DMS79 (cell line): ENCODE data around the gene TSR2.
"Not testable (repeated sequence)": the region's sequence is repeated elsewhere in the genome, so short reads cannot be mapped to it uniquely, and the experiment has no call there.

Source experiments
- DNase-seq: peaks from one replicate; lab custom pipeline; 2025; lab: John Stamatoyannopoulos, UW

TSR2 gene

DNA sequence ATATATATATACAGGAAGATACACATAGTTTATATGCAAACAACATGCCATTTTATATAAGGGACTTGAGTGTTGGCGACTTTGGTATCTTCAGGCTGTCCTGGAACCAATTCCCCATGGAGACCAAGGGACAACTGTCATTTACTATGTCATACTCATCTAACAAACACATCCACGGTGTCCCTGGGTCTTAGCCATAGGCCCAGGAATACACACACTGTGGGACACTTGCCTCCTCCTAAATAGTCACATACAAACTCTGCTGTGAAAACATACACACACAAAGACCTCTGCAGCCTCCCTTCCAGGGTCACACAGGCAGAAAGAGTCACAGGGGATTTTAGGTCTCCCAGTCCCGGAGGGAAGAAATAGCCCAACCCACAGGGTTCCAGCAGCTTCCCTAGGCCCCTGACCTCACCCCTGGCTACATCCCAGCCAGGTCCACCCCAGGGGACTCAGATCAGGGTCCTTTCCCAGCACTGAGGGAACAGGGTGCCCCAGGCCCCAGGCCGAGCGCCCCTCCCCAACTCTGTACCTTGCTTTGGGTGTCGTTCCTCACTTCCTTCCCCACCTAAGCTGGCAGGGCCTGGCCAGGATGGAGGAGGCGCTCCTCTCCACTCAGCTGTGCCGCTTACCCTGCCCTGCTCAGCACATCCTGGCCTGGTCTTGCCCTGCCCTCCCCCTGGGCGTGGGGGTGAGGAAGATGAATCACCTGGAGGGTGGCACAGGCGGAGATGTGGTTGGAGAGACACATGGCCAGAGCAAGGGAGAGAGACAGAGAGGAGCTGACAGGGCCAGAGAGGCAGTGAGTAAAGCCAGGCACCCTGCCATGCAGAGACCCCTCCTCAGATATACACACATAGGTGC, 34.0 kb downstream of the TSR2 start:
- no peak for DNase-seq

DNA sequence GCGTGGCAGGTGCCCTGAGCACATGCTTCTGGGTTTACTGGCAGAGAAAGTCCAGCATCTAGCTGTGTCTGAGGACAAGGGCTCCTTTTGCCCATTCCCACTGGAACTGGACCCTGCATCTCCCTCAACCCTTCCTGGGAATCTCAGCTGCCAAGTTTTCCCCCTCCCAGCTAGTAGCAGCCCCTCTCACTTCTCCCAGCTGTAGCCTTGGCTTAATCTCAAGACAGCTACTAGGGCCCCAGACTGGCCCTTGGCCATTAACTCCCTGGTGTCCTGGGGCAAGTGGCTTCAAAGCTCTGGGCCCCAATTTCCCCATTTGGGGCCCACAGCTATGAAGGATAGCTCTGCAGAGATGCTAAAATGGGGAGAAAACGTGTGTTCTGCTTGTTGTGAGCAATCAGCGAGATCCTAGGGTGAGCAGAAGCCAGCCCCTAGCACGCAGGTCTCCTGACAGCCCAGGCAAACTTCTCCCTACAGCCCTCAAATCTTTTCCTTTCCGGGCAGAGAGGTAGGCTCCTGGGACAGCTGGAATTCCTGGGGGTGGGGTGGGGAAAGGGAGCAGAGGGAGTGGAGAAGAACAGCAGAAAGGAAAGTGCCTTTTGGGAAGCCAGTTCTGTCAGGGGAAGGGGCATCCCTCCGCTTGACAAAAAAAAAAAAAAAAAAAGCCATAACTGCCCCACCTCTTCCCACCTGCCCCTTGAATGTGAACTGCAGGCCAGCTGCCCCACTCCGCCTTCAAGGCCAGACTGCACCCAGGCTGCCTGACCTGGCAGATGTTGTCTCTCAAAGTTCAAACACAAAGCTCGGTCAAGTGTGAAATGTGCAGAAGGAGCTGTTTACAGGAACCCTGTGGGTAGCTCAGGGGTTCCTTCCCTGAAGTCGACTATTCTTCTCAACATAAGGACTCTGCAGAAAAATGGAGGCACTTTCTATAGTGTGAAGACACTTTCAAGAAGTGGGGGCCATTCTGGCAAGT, 39.2 kb downstream of the TSR2 start:
- peak; percentile 10 for DNase-seq

DNA sequence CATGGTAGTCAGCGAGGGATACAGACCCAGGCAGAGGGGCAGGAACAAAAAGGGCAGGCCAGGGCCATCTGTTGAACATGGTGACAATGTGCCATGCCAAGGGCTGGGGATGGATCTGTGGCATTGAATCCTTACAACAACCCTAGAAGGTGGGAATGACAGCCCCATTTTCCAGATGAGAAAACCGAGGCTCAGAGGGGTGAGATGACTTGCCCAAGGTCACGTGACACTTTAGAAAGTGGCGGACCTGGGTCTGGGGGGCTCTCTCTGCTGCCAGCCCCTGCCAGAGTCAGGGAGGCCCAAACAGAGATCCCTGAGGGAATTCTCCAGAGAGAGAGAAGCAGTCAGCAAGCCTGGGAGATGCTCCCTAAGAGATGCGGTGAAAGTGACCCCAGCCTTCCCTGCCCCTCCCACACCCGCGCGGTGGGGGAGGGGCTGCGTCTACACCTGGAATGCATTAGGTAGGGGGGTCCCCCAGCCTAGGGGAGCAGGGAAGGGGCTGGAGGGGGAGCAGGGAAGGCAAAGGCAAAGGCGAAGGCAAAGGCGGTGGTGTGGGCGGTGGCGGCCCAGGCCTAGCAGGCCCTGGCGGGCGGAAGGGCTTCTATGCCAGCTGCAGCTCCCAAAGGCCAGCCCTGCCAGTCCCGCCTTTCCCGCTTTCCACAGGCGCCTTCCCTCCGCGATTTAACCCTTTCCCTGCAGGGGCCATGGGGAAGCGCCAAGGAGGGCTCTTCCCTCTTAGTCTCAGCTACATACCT, 42.8 kb downstream of the TSR2 start:
- DNase-seq: no peak

DNA sequence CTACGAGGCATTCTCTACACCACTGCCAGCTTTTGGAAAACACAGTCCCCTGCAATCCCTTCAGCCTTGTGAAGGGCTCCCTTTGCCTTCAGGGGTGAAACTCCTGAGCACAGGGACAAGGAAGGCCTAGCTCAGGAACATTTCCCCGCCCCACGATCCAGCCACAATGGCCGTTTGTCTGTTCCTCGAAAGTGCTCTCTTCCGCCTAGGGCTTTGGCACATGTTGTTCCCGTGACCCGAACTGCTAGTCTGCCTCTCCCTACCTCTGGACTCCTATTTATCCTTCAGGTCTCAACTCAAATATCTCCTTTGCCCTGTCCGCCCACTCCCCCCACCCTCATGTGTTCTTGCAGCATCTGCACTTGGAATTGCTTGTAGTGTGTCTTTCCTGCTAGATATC, 43.7 kb downstream of the TSR2 start:
- no peak for DNase-seq

DNA sequence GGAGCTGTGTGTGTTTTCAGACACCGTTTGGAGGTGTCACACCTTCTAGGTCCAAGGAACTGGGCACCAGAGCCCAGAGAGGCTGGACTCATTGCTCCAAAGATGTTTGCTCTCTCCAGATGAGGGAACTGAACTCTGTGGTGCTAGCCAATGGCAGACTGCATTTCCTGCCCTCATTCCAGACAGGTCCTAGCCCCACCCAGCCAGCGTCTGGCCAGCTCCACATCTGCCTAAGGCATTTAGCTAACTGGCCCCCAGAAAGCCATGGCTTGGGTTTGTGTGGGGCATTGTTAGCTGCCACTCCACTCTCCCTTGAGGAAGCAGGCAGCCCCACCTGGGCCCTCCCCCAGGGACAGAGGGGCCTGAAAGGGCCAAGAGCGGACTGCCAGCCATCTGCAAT, 44.5 kb downstream of the TSR2 start:
- DNase-seq: no peak

DNA sequence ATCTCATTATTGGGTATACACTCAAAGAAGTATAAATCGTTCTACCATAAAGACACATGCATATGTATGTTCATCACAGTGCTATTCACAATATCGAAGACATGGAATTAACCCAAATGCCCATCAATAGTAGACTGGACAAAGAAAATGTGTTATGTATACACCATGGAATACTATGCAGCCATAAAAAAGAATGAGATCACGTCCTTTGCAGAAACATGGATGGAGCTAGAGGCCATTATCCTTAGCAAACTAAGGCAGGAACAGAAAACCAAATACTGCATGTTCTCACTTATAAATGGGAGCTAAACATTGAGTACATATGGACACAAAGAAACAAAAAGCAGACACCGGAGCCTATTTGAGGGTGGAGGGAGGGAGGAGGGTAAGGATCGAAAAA, 49.6 kb downstream of the TSR2 start:
- not testable (repeated sequence) for DNase-seq

DNA sequence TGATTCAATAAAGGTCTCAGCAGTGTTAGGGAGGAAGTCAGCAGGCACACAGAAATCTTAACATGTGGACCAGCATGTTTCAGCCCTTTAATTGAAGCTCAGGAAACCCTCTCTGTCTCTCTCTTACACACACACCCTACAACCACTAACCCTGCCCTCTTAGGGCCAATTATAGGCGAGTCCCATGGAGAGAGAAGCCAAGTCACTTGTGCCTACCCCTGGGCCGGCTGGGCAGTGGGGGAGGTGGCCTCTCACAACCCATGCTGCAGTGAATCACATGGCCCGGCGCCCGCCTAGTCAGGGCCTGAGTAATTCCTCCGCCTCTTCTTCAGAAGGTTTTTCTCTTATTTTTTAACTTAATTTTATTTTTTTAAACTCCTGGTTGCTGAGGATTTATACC, 52.1 kb downstream of the TSR2 start:
- DNase-seq: no peak

DNA sequence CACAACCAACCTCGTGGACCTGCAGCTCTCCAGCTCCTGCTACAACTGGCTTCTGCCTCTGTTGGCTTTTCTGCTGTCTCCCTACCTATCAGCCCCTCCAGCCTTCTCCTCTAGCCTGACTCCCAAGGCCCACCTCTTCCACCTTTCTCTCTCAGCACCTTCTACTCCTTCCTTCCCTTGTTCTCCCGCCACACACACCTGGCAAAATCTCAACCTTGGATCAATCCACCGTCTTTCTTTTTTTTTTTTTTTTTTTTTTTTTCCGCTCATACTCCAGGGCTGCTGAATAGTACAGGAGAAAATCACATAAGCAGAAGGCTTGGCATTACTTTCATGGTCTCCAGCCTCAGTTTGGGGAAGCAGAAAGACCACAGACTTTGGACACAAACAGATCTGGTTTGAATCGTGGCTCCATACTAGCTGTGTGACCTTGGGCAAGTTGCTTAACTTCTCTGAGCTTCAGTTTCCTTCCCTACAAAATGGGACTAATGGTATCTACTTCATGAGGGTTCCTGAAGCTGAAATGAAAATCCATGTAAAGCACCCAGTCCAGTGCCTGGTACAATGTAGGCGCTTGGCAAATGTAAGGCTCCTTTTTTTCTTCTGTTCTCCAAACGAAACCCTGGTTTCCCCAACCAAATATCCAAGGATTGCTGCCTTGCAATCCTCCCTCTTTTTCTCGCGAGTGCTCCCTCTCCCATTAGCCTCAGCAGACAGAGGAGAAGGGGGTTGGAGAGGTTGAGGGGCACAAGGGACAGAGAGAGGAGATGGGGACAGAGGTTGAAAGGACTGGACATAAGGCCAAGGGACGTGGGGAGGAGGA, 54.2 kb downstream of the TSR2 start:
- no peak for DNase-seq
